Panc1 (cell line): ENCODE measurements around the gene ALG9. TPM values are rescaled to one million over a fixed set of nuclear protein-coding genes. Genes with fewer than 3 reads are reported as not detected.
"Not testable (repeated sequence)": the region's sequence is repeated elsewhere in the genome, so short reads cannot be mapped to it uniquely, and the experiment has no call there.

Source experiments
- ATAC-seq: fragments of 200-7000 bp; cut with Tn5 transposase; 2 replicates; pipeline ENCODE4 v1.9.1; 2020; ENCODE audit warnings: mild to moderate bottlenecking, moderate library complexity
- BruUV-seq: library from RNA; stranded (reverse); fragments of 400-500 nt; replicated peaks from 2 replicates; lab custom pipeline; 2021; lab: Mats Ljungman, UMichigan
- CTCF ChIA-PET: fragments of 300-600 bp; sonication (Branson Sonifier 250); formaldehyde crosslinking; loops from one replicate; lab custom pipeline; 2022; ENCODE audit warnings: antibody characterized with exemption; lab: Charles Lee
- POLR2A ChIA-PET: fragments of 300-600 bp; sonication (Branson Sonifier 250); formaldehyde crosslinking; loops from one replicate; lab custom pipeline; 2022; ENCODE audit warnings: antibody characterized with exemption; lab: Charles Lee
- DNase-seq: peaks from one replicate; pipeline ENCODE4 v3.0.0-alpha.2; 2010; ENCODE audit warnings: low read depth, low spot score
- H3K27ac ChIP-seq: 2 replicates; pipeline ENCODE4 v1.5.1; 2011; ENCODE audit warnings: mild to moderate bottlenecking, low read length, inconsistent platforms
- H3K27me3 ChIP-seq: fragments of 200-500 bp; sonication (Bioruptor generic); 2 replicates; pipeline ENCODE4 v1.6.0; 2014; ENCODE audit warnings: low read length, inconsistent platforms; ENCODE audit not compliant: control insufficient read depth, insufficient read depth
- H3K36me3 ChIP-seq: fragments of 200-500 bp; sonication (Bioruptor generic); 2 replicates; pipeline ENCODE4 v1.5.1; 2014; ENCODE audit warnings: inconsistent platforms, mild to moderate bottlenecking, low read length, moderate library complexity; ENCODE audit not compliant: control insufficient read depth, insufficient read depth
- H3K4me1 ChIP-seq: 2 replicates; pipeline ENCODE4 v1.5.1; 2011; ENCODE audit warnings: inconsistent platforms, mild to moderate bottlenecking, low read length, moderate library complexity; ENCODE audit not compliant: control insufficient read depth, insufficient read depth
- H3K4me3 ChIP-seq, 2 experiments: 2 replicates each; pipeline ENCODE4 v1.5.1; 2011 to 2012; ENCODE audit warnings: low read depth in 2 of 2, low read length in 2 of 2, mild to moderate bottlenecking in 2 of 2, inconsistent platforms in 1 of 2, moderate library complexity in 1 of 2
- H3K9me3 ChIP-seq: fragments of 200-500 bp; sonication (Bioruptor generic); 2 replicates; pipeline ENCODE4 v1.5.1; 2014; ENCODE audit warnings: low read depth, mild to moderate bottlenecking, inconsistent platforms, low read length, moderate library complexity; ENCODE audit not compliant: control insufficient read depth, insufficient read depth
- POLR2AphosphoS5 ChIP-seq: IDR thresholded peaks from 2 replicates; pipeline ENCODE4 v1.6.1; 2012; ENCODE audit warnings: mild to moderate bottlenecking, low read depth, low read length, moderate library complexity
- SIN3A ChIP-seq: IDR thresholded peaks from 2 replicates; pipeline ENCODE4 v1.6.1; 2012; ENCODE audit warnings: low read depth, mild to moderate bottlenecking, low read length, moderate library complexity, borderline replicate concordance; ENCODE audit not compliant: insufficient read depth
- TCF7L2 ChIP-seq: IDR thresholded peaks from 2 replicates; pipeline ENCODE4 v1.6.1; 2011; ENCODE audit warnings: mild to moderate bottlenecking, low read depth, low read length, inconsistent platforms
- in situ Hi-C: cut with HindIII; loops from 2 replicates; pipeline ENCODE4 v1.10.0; 2016; ENCODE audit warnings: low sequenced_read_pairs, low pct_unique_long_range_greater_than_20kb
- intact Hi-C: fragments of 100-400 bp; cut with micrococcal nuclease; formaldehyde crosslinking; loops from one replicate; pipeline ENCODE4 v1.10.0; 2022; ENCODE audit not compliant: unreplicated experiment
- total RNA-seq: library from RNA; stranded (reverse); gene quantifications from one replicate; pipeline ENCODE4 v1.2.1, GENCODE V29; 2021; ENCODE audit not compliant: unreplicated experiment
- TF ChIP-seq, protein P1 (sequence below), 2 experiments: IDR thresholded peaks; 2 replicates each; pipeline ENCODE4 v1.6.1; 2011 to 2012; ENCODE audit warnings: low read depth in 2 of 2, control low read depth in 1 of 2, low read length in 1 of 2, mild to moderate bottlenecking in 1 of 2, moderate library complexity in 1 of 2; ENCODE audit not compliant: insufficient read depth in 1 of 2
- TF ChIP-seq, protein P2 (sequence below): fragments of 450-650 bp; IDR thresholded peaks from 2 replicates; pipeline ENCODE4 v1.5.1; 2017; ENCODE audit warnings: mild to moderate bottlenecking

Gene ALG9
- total RNA-seq, 1 experiment from 2014 or later: 27.1 TPM

DNA sequence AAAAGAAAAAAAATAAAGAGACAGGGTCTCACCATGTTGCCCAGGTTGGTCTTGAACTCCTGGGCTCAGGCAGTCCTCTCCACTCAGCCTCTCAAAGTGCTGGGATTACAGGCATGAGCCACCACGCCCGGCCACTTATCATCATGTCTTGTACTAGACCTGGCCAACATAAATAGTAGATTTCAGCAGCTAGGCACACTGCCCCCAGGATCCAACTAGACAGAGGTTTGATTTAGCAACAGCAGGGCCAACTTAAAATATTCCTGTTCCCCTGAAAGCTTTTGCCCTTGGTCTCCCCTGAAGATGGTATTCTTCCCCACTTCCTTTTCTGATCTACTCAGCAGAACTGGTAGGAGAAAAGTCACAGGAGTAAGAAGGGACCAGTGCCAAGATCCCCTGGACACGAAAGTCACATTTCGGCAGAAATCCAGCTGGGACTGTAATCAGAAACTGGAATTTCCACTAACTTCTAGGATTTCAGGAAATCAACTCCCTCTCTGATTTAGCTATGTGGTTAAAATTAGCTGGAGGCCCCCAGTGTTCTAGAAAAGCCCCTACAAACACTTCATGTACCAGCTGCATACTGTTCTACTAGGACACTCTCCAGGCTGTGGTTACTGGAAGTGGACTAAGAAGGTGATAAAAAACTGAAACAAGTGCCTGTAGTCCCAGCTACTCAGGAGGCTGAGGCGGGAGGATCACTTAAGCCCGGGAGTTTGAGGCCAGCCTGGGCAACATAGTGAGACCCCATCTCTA is 96.2 kb downstream of the ALG9 start:
- H3K4me1 ChIP-seq: no peaks in the 10 kb centered on the region
- no TSS peak for BruUV-seq
- ChIA-PET POLR2A (no interaction called here), CTCF (no interaction called here)
- no peaks in the 10 kb centered on the region for H3K36me3 ChIP-seq
- no peak for DNase-seq
- intact Hi-C loops: loop anchor here (5.0 kb wide), 2 partner anchors 67 to 188 kb away; no protein-coding TSS in a partner anchor
- H3K27ac ChIP-seq: no peak overlapping the region
- H3K4me3 ChIP-seq: no peak overlapping the region
- in situ Hi-C loops: no loop called here
- TF ChIP-seq, protein P1, sequence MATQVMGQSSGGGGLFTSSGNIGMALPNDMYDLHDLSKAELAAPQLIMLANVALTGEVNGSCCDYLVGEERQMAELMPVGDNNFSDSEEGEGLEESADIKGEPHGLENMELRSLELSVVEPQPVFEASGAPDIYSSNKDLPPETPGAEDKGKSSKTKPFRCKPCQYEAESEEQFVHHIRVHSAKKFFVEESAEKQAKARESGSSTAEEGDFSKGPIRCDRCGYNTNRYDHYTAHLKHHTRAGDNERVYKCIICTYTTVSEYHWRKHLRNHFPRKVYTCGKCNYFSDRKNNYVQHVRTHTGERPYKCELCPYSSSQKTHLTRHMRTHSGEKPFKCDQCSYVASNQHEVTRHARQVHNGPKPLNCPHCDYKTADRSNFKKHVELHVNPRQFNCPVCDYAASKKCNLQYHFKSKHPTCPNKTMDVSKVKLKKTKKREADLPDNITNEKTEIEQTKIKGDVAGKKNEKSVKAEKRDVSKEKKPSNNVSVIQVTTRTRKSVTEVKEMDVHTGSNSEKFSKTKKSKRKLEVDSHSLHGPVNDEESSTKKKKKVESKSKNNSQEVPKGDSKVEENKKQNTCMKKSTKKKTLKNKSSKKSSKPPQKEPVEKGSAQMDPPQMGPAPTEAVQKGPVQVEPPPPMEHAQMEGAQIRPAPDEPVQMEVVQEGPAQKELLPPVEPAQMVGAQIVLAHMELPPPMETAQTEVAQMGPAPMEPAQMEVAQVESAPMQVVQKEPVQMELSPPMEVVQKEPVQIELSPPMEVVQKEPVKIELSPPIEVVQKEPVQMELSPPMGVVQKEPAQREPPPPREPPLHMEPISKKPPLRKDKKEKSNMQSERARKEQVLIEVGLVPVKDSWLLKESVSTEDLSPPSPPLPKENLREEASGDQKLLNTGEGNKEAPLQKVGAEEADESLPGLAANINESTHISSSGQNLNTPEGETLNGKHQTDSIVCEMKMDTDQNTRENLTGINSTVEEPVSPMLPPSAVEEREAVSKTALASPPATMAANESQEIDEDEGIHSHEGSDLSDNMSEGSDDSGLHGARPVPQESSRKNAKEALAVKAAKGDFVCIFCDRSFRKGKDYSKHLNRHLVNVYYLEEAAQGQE (IDR thresholded peaks at IDR 0.05; ENCODE audit: insufficient read depth in 1 of 2, low read depth in 2 of 2, low read length in 1 of 2): no peak
- TF ChIP-seq, protein P2, sequence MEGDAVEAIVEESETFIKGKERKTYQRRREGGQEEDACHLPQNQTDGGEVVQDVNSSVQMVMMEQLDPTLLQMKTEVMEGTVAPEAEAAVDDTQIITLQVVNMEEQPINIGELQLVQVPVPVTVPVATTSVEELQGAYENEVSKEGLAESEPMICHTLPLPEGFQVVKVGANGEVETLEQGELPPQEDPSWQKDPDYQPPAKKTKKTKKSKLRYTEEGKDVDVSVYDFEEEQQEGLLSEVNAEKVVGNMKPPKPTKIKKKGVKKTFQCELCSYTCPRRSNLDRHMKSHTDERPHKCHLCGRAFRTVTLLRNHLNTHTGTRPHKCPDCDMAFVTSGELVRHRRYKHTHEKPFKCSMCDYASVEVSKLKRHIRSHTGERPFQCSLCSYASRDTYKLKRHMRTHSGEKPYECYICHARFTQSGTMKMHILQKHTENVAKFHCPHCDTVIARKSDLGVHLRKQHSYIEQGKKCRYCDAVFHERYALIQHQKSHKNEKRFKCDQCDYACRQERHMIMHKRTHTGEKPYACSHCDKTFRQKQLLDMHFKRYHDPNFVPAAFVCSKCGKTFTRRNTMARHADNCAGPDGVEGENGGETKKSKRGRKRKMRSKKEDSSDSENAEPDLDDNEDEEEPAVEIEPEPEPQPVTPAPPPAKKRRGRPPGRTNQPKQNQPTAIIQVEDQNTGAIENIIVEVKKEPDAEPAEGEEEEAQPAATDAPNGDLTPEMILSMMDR: no peak
- TF ChIP-seq TCF7L2: no peak
- TF ChIP-seq SIN3A: no peak
- no peak for TF ChIP-seq POLR2AphosphoS5
- no peak for ATAC-seq
- H3K9me3 ChIP-seq: no peaks in the 10 kb centered on the region
- no peaks in the 10 kb centered on the region for H3K27me3 ChIP-seq

DNA sequence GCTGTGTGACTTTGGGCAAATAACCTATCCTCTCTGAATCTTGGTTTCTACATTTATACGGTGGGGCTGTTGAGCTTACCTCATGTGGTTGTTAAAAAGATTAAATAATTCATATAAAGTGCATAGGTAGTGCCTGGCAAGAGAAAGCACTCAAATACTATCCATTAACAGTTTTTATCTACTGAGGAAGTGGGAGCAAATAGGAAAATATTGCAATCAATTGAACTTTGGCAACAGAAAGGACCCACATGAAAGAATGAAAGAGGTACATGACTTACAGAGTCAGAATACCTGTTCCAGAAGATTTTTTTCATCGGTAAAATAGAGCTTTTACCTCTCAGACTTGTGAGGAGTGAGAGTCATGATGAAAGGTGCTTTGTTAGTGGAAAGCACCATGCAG is 98.8 kb downstream of the ALG9 start:
- BruUV-seq: no TSS peak
- Histone ChIP-seq H3K4me3 (no peak overlapping the region), H3K9me3 (no peaks in the 10 kb centered on the region), H3K4me1 (no peaks in the 10 kb centered on the region), H3K27ac (no peak overlapping the region), H3K27me3 (no peaks in the 10 kb centered on the region), H3K36me3 (no peaks in the 10 kb centered on the region)
- ChIA-PET POLR2A (no interaction called here), CTCF (interaction anchor here (1.4 kb wide), 1 partner anchor 168 kb away, joined by 3 read pairs; no protein-coding TSS in a partner anchor)
- ATAC-seq (no peak), DNase-seq (no peak)
- in situ Hi-C loops: no loop called here
- intact Hi-C loops: no loop called here
- no peak for TF ChIP-seq POLR2AphosphoS5
- no peak for TF ChIP-seq SIN3A
- TF ChIP-seq, protein P1 (IDR thresholded peaks at IDR 0.05; ENCODE audit: insufficient read depth in 1 of 2, low read depth in 2 of 2, low read length in 1 of 2): no peak
- TF ChIP-seq, protein P2: no peak
- TF ChIP-seq TCF7L2: no peak

DNA sequence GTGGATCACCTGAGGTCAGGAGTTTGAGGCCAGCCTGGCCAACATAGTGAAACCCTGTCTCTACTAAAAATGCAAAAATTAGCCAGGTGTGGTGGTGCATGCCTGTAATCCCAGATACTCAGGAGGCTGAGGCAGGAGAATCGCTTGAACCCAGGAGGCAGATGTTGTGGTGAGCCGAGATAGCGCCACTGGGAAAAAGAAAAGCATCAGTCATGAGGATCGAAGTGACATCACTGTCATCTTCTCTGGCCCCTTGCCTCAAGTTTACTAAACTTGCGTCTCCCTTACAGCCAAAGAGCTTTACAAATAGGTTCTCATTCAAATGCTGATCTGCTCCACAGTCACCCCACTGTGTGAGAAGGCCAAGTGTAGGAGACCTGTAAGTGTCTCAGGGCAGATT is 100.2 kb downstream of the ALG9 start:
- H3K27me3 ChIP-seq, intact Hi-C loops, H3K36me3 ChIP-seq, H3K4me3 ChIP-seq, in situ Hi-C loops, H3K27ac ChIP-seq, BruUV-seq, ATAC-seq, DNase-seq, H3K9me3 ChIP-seq, POLR2A ChIA-PET, H3K4me1 ChIP-seq: not testable (repeated sequence)
- CTCF ChIA-PET: interaction anchor here (0.6 kb wide), 1 partner anchor 389 kb away, joined by 6 read pairs; no protein-coding TSS in a partner anchor
